ENCODE data around the gene TTC8.
"Not testable (repeated sequence)": the region's sequence is repeated elsewhere in the genome, so short reads cannot be mapped to it uniquely, and the experiment has no call there.

The TTC8 gene

DNA sequence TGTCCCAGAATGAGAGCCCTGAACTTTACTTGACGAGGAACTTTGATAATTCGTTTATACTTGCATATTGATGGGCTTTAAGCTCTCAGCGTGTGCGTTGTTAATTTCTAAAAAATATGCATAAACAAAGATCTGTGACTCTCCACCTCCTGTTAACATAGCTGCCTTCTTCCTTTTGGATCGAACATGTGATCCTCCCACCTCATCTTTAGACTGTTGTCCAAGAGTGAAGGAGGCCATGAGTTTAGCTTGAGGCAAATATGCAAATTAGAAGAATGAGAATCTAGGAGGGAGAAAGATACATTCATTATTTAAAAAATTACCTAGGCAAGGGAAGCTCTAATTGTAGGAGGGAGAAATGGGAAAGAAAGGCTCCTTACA lies 617 bp downstream of the TTC8 start:
- no peak for DNase-seq (ENCODE audit: low read depth)

DNA sequence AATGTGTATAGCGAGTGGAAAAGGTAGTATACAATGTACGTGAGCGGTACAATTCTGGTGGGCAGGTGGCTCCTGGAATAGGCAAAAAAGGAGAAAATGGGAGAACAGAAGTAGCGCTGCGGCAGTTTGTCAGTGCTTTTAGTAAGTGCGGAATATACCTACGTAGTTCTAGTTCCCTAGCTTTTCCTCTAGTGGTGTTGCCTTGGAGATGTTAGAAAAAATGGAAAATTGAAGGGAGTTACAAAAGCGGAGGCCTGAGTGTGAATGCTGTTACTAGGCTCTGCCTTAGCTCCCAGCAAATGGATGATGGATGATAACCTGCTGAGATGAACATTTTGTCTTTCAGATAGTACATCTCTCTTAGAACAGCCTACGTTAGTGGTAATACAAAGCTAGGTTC lies 1.1 kb downstream of the TTC8 start:
- no peak for DNase-seq (ENCODE audit: low read depth)

DNA sequence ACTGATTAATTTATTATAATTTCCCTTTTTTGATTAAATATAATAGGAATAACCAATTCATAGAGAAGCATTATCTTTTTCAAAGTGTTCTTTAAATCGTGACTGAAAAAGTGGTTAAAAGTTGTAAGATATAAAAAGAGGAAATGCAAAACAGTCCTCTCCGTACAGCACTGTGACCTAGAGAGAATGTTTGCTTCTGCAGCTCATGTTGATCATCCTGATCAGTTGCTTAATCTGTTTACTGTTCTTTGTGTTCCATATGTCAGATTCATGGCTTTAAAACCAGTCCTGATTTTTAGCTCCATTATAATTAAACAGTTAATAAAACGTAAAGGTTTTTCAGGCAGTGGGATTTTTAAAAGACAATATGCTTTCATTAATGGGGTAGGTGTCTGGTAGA lies 4.7 kb downstream of the TTC8 start:
- no peak for DNase-seq (ENCODE audit: low read depth)

DNA sequence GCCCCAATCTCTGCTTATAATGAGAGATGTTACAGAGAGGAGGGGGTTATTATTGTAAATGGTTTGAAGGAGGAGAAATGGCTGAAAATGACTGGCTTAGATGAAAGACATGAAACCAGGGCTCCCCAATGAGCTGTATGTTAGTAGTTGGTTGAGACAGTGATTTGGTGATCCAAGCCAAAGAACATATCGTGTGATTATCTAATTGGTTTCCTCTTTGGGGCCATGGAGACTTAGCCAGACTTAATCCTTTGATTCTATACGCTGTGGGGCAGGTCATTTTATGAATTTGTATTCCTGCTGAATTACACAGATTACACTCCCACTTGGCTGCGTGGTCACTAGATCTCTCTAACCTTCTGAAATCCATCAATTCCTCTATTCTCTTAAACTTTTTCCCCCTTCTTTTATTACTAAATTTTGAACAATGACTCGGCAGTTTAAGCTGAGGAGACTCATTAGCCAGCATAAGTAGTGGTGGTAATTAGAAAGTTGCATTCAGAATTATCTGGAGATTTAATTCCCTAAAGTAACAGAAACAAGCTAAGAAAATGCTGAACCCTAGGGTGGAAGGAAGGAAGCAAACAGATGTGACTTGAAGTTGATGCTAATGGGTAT lies 5.3 kb downstream of the TTC8 start:
- no peak for DNase-seq (ENCODE audit: low read depth)

DNA sequence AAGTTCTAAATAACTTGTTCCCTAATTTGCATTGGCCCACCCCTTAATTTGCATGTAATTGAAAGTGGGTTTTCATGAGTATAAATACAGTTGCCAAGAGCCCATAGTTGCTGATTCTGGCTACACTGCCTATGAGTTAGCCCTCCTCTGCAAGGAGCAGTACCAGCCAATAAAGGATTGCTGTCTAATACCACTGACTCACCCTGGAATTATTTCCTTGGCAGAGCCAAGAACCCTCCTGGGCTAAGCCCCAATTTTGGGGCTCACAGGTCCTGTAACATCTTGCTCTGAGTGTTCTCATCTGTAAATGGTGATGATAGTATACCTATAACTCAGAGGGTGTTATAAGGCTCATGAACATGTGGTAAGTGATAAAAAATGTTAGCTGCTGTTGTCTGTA lies 6.8 kb downstream of the TTC8 start:
- DNase-seq (ENCODE audit: low read depth), result no peak

DNA sequence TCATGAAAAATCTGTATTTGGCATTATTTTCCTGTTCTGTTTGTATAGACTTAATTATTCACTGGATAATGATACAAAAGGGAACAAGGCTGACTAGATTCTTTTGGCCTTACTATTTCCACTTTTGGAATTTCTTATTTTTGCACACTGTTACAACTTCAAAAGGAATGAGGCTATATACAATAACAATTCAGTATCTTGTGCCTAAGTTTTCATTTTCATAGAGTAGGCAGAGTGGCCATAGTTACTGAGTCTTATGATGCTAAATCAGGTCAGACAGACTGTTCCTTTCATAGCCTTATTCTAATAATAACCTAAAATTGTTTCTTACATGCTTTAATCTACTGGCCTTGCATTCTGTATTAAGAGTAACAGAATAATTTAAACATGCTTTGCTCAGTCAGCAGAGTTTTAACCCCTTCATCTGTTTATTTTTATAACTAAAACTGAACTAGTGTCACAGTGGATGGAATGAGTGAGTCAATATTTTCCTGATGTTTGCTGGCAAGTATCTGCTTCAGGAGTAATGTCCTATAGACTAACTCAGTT lies 10.5 kb downstream of the TTC8 start:
- DNase-seq (ENCODE audit: low read depth), result no peak

DNA sequence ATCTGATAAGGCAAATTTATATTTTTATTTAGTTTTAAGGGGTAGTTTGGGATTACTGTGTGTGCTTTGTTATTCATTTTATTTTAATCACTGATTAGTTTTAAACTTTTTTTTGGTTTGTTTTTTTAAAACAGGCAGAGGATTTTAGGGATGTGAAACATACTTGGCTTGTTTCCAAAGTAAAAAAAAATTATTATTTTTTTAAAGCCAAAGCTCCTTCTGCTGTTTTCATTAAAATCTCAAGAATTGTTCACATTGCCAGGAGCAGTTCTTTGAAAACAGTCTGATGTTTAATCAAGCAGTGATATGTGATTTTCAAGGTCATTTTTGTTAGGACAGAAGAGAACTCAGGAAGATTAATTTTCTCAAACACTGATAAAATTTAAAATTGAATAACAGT lies 11.2 kb downstream of the TTC8 start:
- no peak for DNase-seq (ENCODE audit: low read depth)

DNA sequence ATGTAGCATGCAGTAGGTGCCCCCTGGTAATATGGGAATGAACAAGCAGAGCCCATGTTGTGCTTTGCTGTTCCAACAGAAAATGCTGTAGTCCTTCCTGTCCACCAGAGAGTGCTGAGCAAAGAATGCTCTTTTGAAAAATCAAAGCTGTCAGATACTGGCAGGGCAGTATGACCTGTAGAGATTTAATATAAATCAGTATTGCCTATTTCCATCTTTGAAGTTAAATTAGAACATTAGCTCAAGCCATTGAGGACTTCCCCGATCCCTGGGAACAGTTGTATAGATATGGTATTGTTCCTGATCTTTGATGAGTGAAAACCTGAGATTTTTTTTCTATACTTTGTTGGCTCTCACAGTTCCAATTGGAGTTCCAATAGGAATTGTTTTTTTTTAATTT lies 13.0 kb downstream of the TTC8 start:
- no peak for DNase-seq (ENCODE audit: low read depth)

DNA sequence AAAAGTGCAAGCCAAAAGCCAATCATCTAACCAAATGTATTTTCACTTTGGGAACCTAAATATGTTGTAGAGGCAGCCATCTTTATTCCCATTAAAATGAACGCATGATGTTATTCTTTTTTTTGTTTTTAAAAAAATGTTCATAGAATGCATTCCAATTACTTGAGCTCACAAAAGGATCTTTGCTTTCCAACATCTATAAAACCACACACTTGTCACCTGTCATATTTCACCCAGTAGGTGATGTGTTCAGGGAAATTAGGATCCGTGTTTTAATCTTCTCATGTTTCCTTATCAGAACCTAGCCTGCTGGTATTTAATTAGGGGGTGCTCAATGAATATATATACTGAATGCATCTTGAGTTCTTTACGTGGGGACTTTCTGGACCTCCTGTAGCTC lies 13.6 kb downstream of the TTC8 start:
- DNase-seq (ENCODE audit: low read depth), result no peak

DNA sequence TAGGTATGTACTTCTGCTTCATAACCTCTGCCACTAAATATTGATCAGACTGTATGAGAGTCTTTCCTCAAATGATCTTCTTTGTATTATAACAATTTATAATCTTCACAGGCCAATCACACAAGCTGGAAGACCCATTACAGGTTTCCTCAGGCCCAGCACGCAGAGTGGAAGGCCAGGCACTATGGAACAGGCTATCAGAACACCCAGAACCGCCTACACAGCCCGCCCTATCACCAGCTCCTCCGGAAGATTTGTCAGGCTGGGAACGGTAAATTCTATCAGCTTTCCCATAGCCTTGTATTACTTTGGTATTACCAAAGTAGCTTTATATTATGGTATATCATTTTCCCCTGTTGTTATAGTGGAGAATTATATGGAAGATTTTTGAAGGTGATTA lies 16.5 kb downstream of the TTC8 start:
- no peak for DNase-seq (ENCODE audit: low read depth)

DNA sequence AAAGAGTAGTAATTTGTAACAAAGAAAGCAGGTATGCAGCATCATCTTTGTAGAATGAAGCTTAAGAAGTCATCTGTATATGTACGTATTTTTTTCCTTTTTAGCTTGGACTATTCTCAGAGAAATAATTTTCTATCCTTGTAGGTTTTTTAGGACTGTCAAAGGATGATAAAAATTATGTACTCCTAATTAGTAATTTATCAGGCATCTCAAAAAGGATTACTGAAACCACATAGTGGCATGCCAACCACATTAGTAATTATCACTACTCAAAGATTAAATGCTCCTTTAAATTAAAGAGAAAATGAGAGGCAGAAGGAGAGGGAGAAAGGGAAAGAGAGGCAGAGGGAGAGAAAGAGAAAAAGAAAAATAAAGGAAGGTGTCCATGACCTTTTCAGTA lies 17.3 kb downstream of the TTC8 start:
- DNase-seq (ENCODE audit: low read depth), result no peak

DNA sequence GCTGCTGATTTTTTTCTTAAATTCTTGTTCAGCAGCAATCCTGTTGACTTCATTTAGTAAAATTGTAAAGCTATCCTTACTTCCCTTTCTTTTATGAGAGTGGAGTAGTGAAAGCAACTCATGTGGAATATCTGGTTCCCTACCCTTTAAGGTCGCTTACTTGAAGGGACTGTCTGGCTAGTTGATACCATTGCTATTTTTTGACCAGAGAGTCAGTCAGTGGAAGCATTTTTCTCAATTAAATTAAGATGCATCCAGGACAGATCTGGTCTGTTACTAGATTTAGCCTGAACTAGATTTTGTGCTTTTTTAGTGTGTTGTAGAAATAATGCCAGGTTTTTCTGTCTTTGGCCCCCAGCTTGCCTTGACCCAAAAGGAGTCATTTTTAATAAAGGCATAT lies 18.0 kb downstream of the TTC8 start:
- DNase-seq (ENCODE audit: low read depth), result no peak

DNA sequence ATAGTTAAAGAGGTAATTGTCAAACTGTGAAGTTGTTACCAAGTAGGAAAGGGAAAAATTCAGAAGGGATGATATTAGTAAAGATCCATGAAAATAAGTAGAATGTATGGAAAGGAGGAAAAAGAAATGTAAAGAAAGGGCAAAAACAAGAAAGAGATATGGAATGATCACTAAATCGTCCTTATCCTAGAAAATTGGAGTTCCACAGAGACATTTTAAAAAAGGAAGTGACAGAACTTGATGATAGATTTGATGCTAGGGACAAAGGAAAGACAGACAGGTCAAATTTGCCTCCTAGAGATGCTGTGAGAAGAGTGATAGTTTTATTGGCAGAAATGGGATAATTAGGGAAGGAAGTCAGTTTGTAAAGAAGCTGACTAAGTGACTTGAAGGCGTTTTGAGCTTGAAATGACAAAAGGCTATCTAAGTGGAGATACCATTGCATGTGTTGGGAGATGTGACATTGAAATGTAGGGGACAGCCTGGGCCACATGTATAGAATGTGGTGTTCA lies 20.6 kb downstream of the TTC8 start:
- no peak for DNase-seq (ENCODE audit: low read depth)

DNA sequence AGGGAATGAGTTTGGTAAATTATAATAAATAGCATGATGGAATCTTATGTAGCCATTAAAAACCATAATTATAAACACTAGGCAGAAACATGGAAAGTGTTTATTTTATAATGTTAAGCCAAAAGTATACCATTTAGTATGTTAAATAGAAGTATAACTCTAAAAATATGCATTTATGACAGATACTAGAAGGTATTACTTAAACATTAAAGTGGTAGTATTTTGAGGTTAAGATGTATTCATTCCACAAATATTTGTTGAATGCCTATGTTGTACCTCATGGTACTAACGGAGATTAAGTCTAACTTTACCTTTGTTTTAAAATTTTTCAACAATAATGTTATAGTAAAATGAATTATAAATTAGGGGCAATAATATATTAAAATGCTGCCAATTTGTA lies 24.1 kb downstream of the TTC8 start:
- DNase-seq (ENCODE audit: low read depth), result no peak

DNA sequence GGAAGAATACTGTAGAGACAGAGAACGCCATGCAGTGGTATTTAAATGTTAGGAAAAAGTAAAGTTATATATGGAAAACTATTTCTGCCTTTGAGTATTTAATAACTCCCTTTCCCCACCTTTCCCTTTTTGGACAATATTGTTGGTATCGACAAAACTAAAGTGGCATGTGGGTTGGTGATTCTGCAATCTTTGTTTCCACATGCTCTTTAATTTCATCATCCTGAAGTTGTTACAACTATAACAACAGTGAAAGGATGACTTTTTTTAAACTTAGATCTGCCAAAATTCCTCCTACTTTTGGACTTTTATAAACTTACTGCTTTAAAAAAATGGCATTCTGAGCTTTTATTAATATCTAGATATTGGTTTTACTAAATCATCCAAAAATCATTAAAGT lies 25.3 kb downstream of the TTC8 start:
- no peak for DNase-seq (ENCODE audit: low read depth)

DNA sequence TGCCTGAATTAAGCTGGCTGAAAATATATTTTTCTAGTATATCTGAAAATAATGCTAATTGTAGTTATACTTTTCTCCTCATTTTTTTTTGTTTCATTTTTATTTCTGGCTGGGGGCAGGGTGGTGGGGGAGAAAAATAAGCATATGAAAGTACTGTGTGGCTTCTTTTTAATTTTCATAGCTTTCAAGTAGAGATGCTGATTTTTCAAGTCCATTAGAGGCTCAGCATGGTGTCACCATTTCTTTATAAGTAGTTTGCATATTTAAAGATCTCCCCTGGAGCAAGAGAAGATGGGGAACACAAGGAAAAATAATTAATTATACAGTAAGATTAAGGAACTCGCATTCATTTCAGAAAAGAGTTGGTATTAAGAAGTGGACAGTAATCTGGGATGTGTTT lies 27.1 kb downstream of the TTC8 start:
- DNase-seq (ENCODE audit: low read depth), result no peak

DNA sequence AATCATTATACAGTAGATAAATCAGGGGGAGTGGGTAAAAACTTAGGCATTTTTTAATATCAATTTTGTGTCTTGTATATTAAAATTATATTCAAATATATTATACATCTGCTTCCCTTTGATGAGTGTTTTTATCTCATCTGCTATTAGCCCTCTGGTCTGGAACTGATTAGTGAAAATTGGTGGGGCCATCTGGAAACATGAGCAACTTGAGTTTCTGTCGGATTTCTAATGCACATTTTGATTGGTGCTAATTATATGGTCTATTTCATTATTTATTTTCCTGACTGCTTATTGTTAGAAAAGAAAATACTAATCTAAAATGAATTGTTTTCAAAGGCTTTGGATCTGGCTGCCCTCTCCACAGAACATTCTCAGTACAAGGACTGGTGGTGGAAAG lies 28.2 kb downstream of the TTC8 start:
- DNase-seq (ENCODE audit: low read depth), result no peak

DNA sequence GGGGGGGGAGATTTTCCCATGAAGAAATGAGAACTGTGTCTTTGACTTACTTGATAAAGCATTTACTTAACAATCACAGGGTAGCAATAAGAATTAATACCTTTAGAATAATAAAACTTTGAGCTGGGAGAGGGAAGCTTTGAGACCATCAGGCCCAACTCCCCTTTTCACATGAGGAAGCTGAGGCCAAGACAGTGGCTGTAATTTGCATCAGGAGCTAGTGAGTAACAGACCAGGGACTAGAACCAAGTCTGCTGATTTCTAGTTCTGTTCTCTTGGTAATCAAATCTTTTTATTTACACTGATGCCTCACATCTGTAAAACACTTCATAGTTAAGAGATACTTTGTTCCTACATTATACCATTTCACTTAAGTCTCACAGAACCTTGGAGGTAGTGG lies 28.7 kb downstream of the TTC8 start:
- DNase-seq (ENCODE audit: low read depth), result no peak

DNA sequence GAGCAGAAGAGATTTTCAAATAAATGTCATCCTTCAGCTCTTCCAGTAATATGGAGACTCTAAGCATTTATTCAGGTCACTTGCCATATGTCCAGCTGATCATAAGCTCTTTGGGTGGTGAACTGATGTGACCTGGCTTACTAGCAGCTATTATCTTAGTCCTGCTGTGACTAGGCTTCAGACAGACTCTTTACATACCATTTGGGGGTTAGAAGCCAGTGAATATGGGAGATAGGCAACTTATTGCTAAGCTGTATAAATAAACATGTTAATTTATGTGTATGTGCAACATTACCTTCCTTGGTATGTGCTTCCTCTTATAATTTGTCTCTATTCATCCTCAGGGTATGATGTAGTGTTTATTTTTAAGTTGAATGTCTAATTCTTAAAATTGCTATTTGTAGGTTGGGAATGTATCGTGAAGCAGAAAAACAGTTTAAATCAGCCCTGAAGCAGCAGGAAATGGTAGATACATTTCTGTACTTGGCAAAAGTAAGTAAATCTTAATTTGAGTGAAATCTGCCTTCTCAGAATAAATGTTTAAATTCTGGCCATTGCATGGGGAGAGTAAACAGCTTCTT lies 32.4 kb downstream of the TTC8 start:
- no peak for DNase-seq (ENCODE audit: low read depth)

DNA sequence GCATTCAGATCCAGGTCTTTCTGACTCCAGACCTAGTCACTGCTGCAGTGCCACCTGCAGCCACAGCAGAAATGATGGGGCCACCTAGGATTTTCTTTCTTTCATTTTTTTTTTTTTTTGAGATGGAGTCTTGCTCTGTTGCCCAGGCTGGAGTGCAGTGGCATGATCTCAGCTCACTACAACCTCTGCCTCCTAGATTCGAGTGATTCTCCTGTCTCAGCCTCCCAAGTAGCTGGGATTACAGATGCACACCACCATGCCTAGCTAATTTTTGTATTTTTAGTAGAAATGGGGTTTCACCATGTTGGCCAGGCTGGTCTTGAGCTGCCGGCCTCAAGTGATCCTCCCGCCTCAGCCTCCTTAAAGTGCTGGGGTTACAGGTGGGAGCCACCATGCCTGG lies 33.4 kb downstream of the TTC8 start:
- not testable (repeated sequence) for DNase-seq (ENCODE audit: low read depth)

DNA sequence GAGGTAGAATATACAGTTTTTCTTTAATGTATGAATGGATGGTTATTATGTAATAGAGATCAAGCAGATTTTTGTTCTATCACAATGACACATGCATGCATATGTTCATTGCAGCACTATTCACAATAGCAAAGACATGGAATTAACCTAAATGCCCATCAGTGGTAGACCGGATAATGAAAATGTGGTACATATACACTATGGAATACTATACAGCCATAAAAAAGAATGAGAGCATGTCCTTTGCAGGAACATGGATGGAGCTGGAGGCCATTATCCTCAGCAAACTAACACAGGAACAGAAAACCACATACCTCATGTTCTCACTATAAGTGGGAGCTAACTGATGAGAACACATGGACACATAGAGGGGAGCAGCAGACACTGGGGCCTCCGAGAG lies 34.7 kb downstream of the TTC8 start:
- DNase-seq (ENCODE audit: low read depth), result not testable (repeated sequence)

DNA sequence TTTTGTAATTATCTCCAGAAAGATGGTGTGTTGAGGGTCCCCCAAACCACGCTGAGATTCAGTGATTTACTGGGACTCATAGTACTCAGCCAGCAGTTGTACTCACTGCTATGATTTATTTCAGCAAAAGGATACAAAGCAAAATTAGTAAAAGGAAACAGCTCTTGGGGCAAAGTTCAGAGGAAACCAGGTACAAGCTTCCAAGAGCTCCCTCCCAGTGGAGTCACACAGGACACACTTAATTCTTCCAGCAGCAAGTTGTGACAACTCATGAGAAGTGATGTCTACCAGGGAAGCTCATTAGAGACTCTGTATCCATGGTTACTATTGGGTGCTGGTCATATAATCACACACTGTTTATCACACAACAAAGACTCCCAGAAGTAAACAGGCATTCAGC lies 38.7 kb downstream of the TTC8 start:
- no peak for DNase-seq (ENCODE audit: low read depth)

DNA sequence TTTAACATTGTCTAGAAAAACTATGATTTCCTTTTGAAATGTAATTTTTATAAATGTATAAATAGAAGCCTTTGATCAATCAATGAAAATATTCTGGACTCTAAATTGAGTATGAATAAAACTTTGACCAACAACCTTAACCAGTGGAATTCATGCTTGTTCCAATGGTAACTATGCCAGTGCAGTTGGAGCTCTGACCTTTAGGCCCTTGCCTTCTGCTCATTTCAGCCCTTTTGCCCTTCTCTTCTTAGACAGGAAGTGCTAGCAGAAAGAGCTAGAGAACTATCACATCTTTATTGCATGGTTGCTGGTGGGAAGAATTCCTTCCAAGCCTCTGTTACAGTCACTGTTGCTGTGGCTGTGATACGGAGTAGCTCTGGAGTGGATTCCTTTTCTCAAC lies 39.7 kb downstream of the TTC8 start:
- no peak for DNase-seq (ENCODE audit: low read depth)

DNA sequence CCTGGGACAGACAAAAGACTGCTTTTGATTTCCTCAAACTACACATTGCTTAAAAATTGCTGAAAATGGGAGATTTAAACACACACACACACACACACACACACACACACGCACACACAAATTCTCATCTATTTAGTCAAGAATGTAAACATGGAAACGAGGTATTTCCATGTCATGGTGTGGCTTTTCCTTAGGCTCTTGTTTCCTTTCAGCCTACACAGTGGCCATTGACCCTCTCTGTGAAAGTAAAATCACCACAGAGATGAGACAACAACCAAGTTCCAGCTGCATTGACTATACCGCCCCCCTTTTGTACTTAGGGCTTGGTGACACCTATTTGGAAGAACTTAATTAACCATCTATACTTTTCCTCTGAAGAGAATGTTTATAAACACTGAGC lies 41.9 kb downstream of the TTC8 start:
- DNase-seq (ENCODE audit: low read depth), result no peak
